Measurements from ENCODE around the gene FBRSL1.

DNA sequence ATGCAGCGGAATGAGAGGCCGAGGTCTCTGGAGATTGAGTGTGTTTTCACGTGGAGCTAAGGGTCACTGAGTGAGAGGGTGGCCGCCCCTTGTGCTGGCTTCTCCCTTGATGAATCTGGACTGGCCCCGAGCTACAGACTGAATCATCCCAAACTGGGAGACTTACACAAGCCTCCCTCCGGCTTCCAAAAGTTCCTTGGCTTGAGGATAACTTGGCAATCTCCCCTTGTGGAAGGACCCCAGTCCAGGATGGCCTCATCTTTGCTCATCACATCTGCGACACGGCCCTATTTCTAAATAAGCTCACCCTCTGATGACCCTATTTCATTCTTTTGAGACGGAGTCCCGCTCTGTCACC, 41.5 kb upstream of the FBRSL1 start:
- TF ChIP-seq CTCF (IDR thresholded peaks at IDR 0.05) = no peak
- TF ChIP-seq EZH2 (IDR thresholded peaks at IDR 0.05; ENCODE audit: borderline replicate concordance, insufficient read depth, low read depth, low read length, poor library complexity, severe bottlenecking) = no peak
